Neural crest cell (in vitro differentiated cells): ENCODE data around the gene FOXC1. TPM values are rescaled to one million over a fixed set of nuclear protein-coding genes. Genes with fewer than 3 reads are reported as not detected.
A peak's percentile ranks its signal among the peaks of the same experiment; 100 is the strongest.

Source experiments
- DNase-seq: peaks from one replicate; pipeline ENCODE4 v3.0.0; 2021; ENCODE audit warnings: low read depth, mixed read lengths, low spot score
- H3K27ac Mint-ChIP-seq: one replicate; pipeline ENCODE4 v1.8.0; 2021; ENCODE audit warnings: mild to moderate bottlenecking, mixed read lengths; ENCODE audit not compliant: unreplicated experiment
- H3K27me3 Mint-ChIP-seq: 2 replicates; pipeline ENCODE4 v1.8.0; 2021; ENCODE audit warnings: low read depth, mild to moderate bottlenecking, mixed read lengths
- H3K36me3 Mint-ChIP-seq: 2 replicates; pipeline ENCODE4 v1.8.0; 2021; ENCODE audit warnings: low read depth, mild to moderate bottlenecking, mixed read lengths
- H3K4me1 Mint-ChIP-seq: 2 replicates; pipeline ENCODE4 v1.8.0; 2021; ENCODE audit warnings: mixed read lengths
- H3K4me3 Mint-ChIP-seq: one replicate; pipeline ENCODE4 v1.8.0; 2021; ENCODE audit warnings: mild to moderate bottlenecking, mixed read lengths
- H3K9me3 Mint-ChIP-seq: 2 replicates; pipeline ENCODE4 v1.8.0; 2021; ENCODE audit warnings: mixed read lengths
- CTCF ChIP-seq: fragments of 200-600 bp; sonication (generic); conservative IDR thresholded peaks from 2 replicates; pipeline ENCODE4 v1.5.0; 2021; ENCODE audit warnings: antibody characterized with exemption, mild to moderate bottlenecking
- total RNA-seq: library from RNA; stranded (reverse); gene quantifications from 2 replicates; pipeline ENCODE4 v1.2.1, GENCODE V29; 2021

The FOXC1 gene
- total RNA-seq, 1 donor from 2014 or later, result 1.7 TPM

DNA sequence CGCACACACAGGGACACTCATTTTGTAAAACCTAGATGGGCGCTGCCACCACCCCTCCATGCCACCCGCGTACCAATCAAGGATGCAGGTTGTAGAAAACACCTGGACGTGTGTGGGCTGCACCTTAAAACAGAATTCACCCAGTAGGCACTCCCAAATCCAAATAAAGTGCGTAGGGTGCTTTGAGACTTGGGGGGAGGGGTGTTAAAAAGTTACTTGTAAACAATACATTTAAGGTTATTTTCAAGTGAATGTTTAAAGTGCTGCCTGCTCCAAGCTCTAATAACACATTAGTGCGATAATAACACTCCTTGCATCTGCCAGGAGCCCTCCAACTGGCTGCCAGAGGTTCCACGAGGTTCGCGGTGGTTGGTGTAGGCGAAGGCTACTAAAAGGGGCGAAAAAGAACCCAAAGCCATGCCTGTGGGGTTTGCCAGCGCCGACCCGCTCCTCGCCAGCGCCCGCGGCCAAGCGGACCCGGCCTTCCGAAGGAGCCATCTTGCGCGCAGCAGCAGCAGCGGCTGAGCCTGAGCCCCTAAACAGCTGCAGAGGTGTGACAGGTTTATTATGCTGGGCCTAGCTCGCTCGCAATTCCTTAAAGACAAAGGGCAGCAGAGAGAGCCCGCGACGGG, 11.5 kb downstream of the FOXC1 start:
- no peaks in the 10 kb centered on the region for H3K9me3 Mint-ChIP-seq

GRCh38 chr6:1622220-1622850, 12.6 kb downstream of the FOXC1 start:
- Mint-ChIP-seq H3K4me1 (peaks cover 20% of the 10 kb centered on the region), H3K9me3 (no peaks in the 10 kb centered on the region), H3K27me3 (peaks cover 97% of the 10 kb centered on the region), H3K4me3 (peak overlapping the region; percentile 50), H3K27ac (no peak overlapping the region), H3K36me3 (no peaks in the 10 kb centered on the region)
- DNase-seq, result no peak
- TF ChIP-seq CTCF, result no peak

More for the DNA sequence above, 11.5 kb downstream of the FOXC1 start:
- peaks cover 26% of the 10 kb centered on the region for H3K4me1 Mint-ChIP-seq
- no peak for TF ChIP-seq CTCF
- H3K27ac Mint-ChIP-seq, result no peak overlapping the region
- H3K36me3 Mint-ChIP-seq, result no peaks in the 10 kb centered on the region
- no peak for DNase-seq
- H3K27me3 Mint-ChIP-seq, result peaks cover 97% of the 10 kb centered on the region
- peak overlapping the region; percentile 47 for H3K4me3 Mint-ChIP-seq

DNA sequence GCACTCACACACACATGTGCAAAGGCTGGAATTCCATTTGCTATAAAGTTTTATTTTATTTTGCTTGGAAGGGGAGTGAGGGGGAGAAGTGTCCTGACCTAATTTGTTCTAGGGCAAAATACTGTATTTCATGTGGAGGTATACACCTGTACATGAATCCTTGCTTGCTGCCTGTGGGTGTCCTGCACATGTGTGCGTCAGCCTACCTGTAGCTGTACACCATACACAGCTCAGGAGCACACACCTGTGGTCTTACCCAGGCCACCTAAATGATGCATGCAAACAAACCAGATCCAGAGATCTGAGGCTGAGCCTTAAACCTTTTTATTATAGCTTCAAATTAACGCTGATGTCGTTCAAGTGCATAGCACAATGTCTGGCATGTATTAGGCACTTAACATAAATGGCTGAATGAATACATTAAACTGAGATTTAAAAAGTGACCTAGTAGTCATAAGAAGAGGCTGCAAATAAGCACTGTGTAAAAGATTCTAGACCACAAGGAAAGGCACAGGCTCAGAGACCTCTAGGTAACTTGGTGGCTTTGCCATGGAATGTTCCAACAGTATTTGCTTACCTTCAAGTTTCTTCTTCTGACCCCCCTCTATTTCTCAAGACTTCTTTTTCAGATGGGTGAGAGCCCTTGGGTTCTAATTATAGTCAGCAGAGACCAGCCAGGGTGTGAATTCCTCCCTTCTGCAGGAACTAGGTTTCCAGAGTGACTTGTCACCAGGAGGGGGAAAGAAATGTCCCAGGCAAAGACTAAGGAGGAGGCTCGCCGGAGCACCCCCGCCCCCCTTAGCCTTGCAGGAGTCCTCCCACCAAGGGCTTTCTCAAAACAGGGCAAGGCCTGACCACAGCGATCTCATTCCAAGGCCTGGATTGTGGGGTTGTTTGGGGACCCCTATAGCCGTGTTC, 13.4 kb downstream of the FOXC1 start:
- peak overlapping the region; percentile 72 for H3K4me3 Mint-ChIP-seq
- peaks cover 19% of the 10 kb centered on the region for H3K4me1 Mint-ChIP-seq
- peaks cover 97% of the 10 kb centered on the region for H3K27me3 Mint-ChIP-seq
- TF ChIP-seq CTCF, result no peak
- DNase-seq, result no peak
- H3K36me3 Mint-ChIP-seq, result no peaks in the 10 kb centered on the region
- H3K9me3 Mint-ChIP-seq, result no peaks in the 10 kb centered on the region
- H3K27ac Mint-ChIP-seq, result no peak overlapping the region

- no peaks in the 10 kb centered on the region for H3K36me3 Mint-ChIP-seq
- H3K4me1 Mint-ChIP-seq, result peaks cover 19% of the 10 kb centered on the region
- no peaks in the 10 kb centered on the region for H3K9me3 Mint-ChIP-seq
- DNase-seq, result no peak
- peaks cover 97% of the 10 kb centered on the region for H3K27me3 Mint-ChIP-seq
- no peak for TF ChIP-seq CTCF
- peak overlapping the region; percentile 72 for H3K4me3 Mint-ChIP-seq
- H3K27ac Mint-ChIP-seq, result no peak overlapping the region
Measured at GRCh38 chr6:1623769-1624057, 14.0 kb downstream of the FOXC1 start.

DNA sequence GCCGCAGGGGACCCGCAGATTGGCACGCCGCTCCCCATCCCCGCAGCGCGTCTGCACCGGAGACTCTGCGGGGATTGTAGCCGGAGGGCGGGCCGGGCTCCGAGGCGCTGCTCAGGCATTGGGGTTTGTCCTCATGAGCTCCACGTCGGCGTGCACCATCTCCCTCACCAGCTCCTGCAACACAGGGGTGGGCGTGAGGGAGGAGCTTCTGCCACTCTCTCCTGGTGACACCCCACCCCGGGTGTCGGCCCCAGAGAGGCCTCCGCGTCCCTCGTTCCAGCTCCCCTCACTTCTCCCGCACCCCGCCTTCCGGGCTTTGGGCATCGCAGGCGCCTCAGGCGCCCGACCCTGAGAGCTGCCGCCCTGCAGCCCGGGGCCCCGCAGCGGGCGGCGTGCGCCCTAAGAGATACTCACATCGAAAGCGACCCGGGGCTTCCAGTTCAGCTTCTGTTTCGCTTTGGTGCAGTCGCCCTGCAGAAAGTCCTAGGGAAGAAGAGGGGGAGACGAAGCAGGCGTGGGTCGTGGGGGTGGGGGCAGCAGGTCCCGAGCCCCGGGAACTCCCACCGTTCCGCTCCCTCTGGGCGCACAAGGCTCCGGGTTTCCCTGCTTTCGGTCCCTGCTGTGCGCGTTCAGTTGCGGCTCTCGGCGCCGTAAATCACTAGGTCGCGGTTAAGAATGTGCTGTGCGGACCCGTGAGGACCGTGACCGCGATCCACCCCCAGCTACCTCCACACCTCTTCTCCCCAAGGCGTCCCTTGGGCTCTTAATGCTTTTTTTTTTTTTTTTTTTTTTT, 14.5 kb downstream of the FOXC1 start:
- TF ChIP-seq CTCF, result no peak
- Mint-ChIP-seq H3K36me3 (no peaks in the 10 kb centered on the region), H3K4me3 (peak overlapping the region; percentile 13), H3K4me1 (peaks cover 23% of the 10 kb centered on the region), H3K9me3 (no peaks in the 10 kb centered on the region), H3K27ac (no peak overlapping the region), H3K27me3 (peaks cover 97% of the 10 kb centered on the region)
- no peak for DNase-seq
